Body of pancreas (tissue), 4 donors: Measurements from ENCODE around the gene KATNIP. TPM values are rescaled to one million over a fixed set of nuclear protein-coding genes. Genes with fewer than 3 reads are reported as not detected.

Experiments
- ATAC-seq: fragments of 150-250 bp; one replicate; pipeline ENCODE4 v1.9.1; 2016
- DNase-seq, 4 donors: peaks; one replicate each; pipeline ENCODE4 v3.0.0-alpha.2; 2019
- H3K27ac ChIP-seq, 4 donors: fragments of 200-600 bp; sonication (generic); 1 replicate in 3 of 4; 2 replicates in 1 of 4; pipeline versions ENCODE4 v1.5.1 to v1.6.1; 2016 to 2019; ENCODE audit warnings: mild to moderate bottlenecking in 1 of 4, mixed read lengths in 1 of 4, moderate library complexity in 1 of 4
- H3K27me3 ChIP-seq, 2 donors: fragments of 200-600 bp; sonication (generic); one replicate each; pipeline ENCODE4 v1.6.0; 2016; ENCODE audit warnings: mild to moderate bottlenecking in 1 of 2
- H3K36me3 ChIP-seq, 2 donors: fragments of 200-600 bp; sonication (generic); replicated peaks in 1 of 2; 2 replicates each; pipeline ENCODE4 v1.5.1; 2016; ENCODE audit warnings: low read depth in 2 of 2; ENCODE audit not compliant: insufficient read depth in 1 of 2
- H3K4me1 ChIP-seq: fragments of 200-600 bp; sonication (generic); one replicate; pipeline ENCODE4 v1.6.0; 2016
- H3K4me3 ChIP-seq, 2 donors: fragments of 200-600 bp; sonication (generic); 1 replicate in 1 of 2; 2 replicates in 1 of 2; pipeline ENCODE4 v1.5.1; 2016 to 2019
- H3K9me3 ChIP-seq, 3 donors: fragments of 200-600 bp; sonication (generic); 1 replicate in 2 of 3; 2 replicates in 1 of 3; pipeline ENCODE4 v1.5.1; 2016
- POLR2A ChIP-seq, 3 donors: fragments of 450-650 bp; IDR thresholded peaks; one replicate each; pipeline ENCODE4 v1.6.1; 2016; ENCODE audit warnings: antibody characterized with exemption in 3 of 3, mild to moderate bottlenecking in 2 of 3
- WGBS, 2 donors: methylation state at CpG; one replicate each; pipeline ENCODE4 v1.1.5; 2017; 5-methylcytosine and 5-hydroxymethylcytosine counted together
- intact Hi-C: fragments of 100-400 bp; cut with DNase I; formaldehyde crosslinking; loops from one replicate; pipeline ENCODE4 v1.15.1; 2023
- total RNA-seq, 2 donors: library from RNA; depleted of rRNA; stranded (reverse); fragments of >200 nt; gene quantifications; one replicate each; pipeline ENCODE4 v1.1.0, GENCODE V29; 2016
- TF ChIP-seq, protein P1 (sequence below), 7 experiments: fragments of 450-650 bp in 4 of 7; fragments of 200-600 bp in 3 of 7; sonication (generic) in 3 of 7; IDR thresholded peaks; one replicate each; pipeline ENCODE4 v1.5.1; 2016 to 2019; ENCODE audit warnings: antibody characterized with exemption in 7 of 7

Gene KATNIP
- total RNA-seq, 2 donors from 2014 or later: 23.4 to 25.7 TPM

DNA sequence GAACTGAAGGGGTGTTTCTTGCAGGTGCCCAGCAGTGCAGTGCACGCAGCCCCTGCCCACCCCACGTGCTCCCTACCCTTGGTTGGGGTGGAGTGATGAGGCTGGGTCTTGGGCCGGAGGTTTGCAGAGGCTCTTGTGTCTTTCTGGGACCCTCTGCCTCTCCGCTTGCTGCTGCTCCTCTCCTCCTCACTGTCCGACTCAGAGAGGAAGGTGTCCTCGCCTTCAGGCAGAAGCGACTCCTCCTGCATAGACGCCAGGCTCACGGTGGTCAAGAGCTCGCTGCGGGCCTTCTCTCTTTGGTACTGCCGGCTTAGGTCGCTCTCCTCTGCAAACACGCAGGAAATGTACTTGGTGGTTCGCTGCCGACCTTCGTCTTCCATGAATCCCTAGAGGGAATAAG is 43.2 kb upstream of the KATNIP start:
- WGBS, 2 donors: 94 to 95% methylated on average over 16 to 17 of the region's 17 CpGs
- Histone ChIP-seq H3K36me3 (peaks cover 6 to 72% of the 10 kb centered on the region in 2 donors), H3K27me3 (no peaks in the 10 kb centered on the region), H3K27ac (no peak overlapping the region), H3K4me3 (no peak overlapping the region), H3K4me1 (no peaks in the 10 kb centered on the region), H3K9me3 (no peaks in the 10 kb centered on the region)
- TF ChIP-seq, protein P1, sequence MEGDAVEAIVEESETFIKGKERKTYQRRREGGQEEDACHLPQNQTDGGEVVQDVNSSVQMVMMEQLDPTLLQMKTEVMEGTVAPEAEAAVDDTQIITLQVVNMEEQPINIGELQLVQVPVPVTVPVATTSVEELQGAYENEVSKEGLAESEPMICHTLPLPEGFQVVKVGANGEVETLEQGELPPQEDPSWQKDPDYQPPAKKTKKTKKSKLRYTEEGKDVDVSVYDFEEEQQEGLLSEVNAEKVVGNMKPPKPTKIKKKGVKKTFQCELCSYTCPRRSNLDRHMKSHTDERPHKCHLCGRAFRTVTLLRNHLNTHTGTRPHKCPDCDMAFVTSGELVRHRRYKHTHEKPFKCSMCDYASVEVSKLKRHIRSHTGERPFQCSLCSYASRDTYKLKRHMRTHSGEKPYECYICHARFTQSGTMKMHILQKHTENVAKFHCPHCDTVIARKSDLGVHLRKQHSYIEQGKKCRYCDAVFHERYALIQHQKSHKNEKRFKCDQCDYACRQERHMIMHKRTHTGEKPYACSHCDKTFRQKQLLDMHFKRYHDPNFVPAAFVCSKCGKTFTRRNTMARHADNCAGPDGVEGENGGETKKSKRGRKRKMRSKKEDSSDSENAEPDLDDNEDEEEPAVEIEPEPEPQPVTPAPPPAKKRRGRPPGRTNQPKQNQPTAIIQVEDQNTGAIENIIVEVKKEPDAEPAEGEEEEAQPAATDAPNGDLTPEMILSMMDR (IDR thresholded peaks at IDR 0.05): no peak
- no peak for TF ChIP-seq POLR2A (IDR thresholded peaks at IDR 0.05)
- intact Hi-C loops: no loop called here
- no peak for DNase-seq
- ATAC-seq: no peak

- ATAC-seq (no peak), DNase-seq (no peak)
Measured at GRCh38 chr16:27508476-27508875, 41.5 kb upstream of the KATNIP start.

DNA sequence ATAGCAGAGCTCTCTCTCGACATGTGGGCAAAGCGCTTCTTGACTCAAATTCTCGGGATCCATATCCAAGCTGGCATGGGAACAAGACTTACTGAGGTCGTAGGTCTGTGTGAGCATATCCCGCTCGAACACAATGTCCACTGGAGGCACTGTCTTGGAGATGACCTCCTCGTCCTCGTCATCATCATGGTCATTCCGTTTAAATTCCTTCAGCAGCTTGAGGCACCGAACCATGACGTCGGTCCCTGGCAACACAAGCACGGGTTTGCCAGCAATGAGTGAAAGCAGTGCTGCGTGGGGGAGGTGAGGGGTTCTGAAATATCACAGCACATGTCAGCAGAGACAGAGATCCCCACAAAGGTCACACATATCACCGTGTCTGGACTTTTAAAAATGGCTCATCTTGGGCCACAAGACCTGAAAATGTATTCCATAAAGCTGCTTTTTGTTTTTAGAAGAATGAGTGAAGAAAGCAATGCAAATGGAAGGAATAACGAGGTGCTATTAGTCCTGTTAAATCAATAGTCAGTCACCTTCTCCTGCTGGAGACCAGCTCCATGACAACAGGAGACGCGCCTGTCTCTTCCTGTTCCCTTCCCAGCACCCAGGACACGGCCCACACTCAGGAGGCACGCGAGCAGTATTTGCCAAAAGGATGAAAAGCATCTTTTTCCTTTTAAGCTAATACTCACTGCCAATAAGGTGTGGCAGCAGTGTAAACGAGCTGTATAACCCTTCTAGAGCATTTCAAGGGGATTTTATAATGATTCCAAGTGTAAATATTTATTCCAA is 38.1 kb upstream of the KATNIP start:
- TF ChIP-seq, protein P1 (IDR thresholded peaks at IDR 0.05): no peak
- no peak for TF ChIP-seq POLR2A (IDR thresholded peaks at IDR 0.05)
- peak in 1 of 4 donors; percentile 10 for DNase-seq
- WGBS, 2 donors: 80 to 87% methylated on average over 22 of the region's 22 CpGs
- Histone ChIP-seq H3K4me3 (no peak overlapping the region), H3K27ac (no peak overlapping the region), H3K27me3 (no peaks in the 10 kb centered on the region), H3K4me1 (peaks cover 9% of the 10 kb centered on the region), H3K36me3 (peaks cover 0 to 40% of the 10 kb centered on the region in 2 donors), H3K9me3 (no peaks in the 10 kb centered on the region)
- no peak for ATAC-seq
- intact Hi-C loops: no loop called here

More at GRCh38 chr16:27508476-27508875, 41.5 kb upstream of the KATNIP start:
- no peak overlapping the region for H3K27ac ChIP-seq
- H3K4me3 ChIP-seq: no peak overlapping the region
- no peaks in the 10 kb centered on the region for H3K4me1 ChIP-seq
- 91 to 92% methylated on average over 9 of the region's 9 CpGs for WGBS, 2 donors
- no peaks in the 10 kb centered on the region for H3K27me3 ChIP-seq
- H3K9me3 ChIP-seq: no peaks in the 10 kb centered on the region
- intact Hi-C loops: no loop called here
- peaks cover 6 to 64% of the 10 kb centered on the region in 2 donors for H3K36me3 ChIP-seq
- TF ChIP-seq, protein P1 (IDR thresholded peaks at IDR 0.05): no peak
- no peak for TF ChIP-seq POLR2A (IDR thresholded peaks at IDR 0.05)

- no peak for DNase-seq
- no peak overlapping the region for H3K4me3 ChIP-seq
- H3K27ac ChIP-seq: no peak overlapping the region
- peaks cover 13% of the 10 kb centered on the region for H3K4me1 ChIP-seq
- TF ChIP-seq, protein P1 (IDR thresholded peaks at IDR 0.05): no peak
- TF ChIP-seq POLR2A (IDR thresholded peaks at IDR 0.05): no peak
- no peaks in the 10 kb centered on the region for H3K27me3 ChIP-seq
- no peaks in the 10 kb centered on the region for H3K9me3 ChIP-seq
- intact Hi-C loops: no loop called here
- WGBS, 2 donors: 92 to 95% methylated on average over 12 of the region's 12 CpGs
- H3K36me3 ChIP-seq: peaks cover 0 to 28% of the 10 kb centered on the region in 2 donors
- no peak for ATAC-seq
Measured at GRCh38 chr16:27514806-27515205, 35.1 kb upstream of the KATNIP start.
